ENCODE data around the gene RGS10.

Gene RGS10

GRCh38 chr10:119503821-119504220, 38.7 kb downstream of the RGS10 start:
- Histone ChIP-seq H3K4me1 (ENCODE audit: low read length) (peaks cover 9% of the 10 kb centered on the region), H3K27ac (ENCODE audit: low read length) (no peak overlapping the region), H2AFZ (ENCODE audit: low read depth, low read length) (no peak overlapping the region), H3K36me3 (replicated peaks; ENCODE audit: low read depth, low read length) (peaks cover 22% of the 10 kb centered on the region), H3K27me3 (ENCODE audit: low read depth, low read length) (no peaks in the 10 kb centered on the region), H3K4me2 (ENCODE audit: low read length) (no peak overlapping the region), H4K20me1 (ENCODE audit: insufficient read depth, low read length) (no peaks in the 10 kb centered on the region), H3K9me3 (ENCODE audit: insufficient read depth, low read length) (no peaks in the 10 kb centered on the region), H3K4me3 (ENCODE audit: low read length) (no peak overlapping the region), H3K9ac (ENCODE audit: low read length) (no peak overlapping the region), H3K79me2 (ENCODE audit: low read length) (no peaks in the 10 kb centered on the region)
- no peak for TF ChIP-seq CTCF (IDR thresholded peaks at IDR 0.05; ENCODE audit: low read depth, low read length)
- no peak for TF ChIP-seq EZH2phosphoT487 (IDR thresholded peaks at IDR 0.05; ENCODE audit: low read depth)

- H3K27ac ChIP-seq (ENCODE audit: low read length): no peak overlapping the region
- H3K9ac ChIP-seq (ENCODE audit: low read length): no peak overlapping the region
- no peaks in the 10 kb centered on the region for H3K79me2 ChIP-seq (ENCODE audit: low read length)
- TF ChIP-seq CTCF (IDR thresholded peaks at IDR 0.05; ENCODE audit: low read depth, low read length) (no peak), EZH2phosphoT487 (IDR thresholded peaks at IDR 0.05; ENCODE audit: low read depth) (no peak)
- H3K4me3 ChIP-seq (ENCODE audit: low read length): no peak overlapping the region
- H3K4me2 ChIP-seq (ENCODE audit: low read length): no peak overlapping the region
- peaks cover 9% of the 10 kb centered on the region for H3K4me1 ChIP-seq (ENCODE audit: low read length)
- H2AFZ ChIP-seq (ENCODE audit: low read depth, low read length): no peak overlapping the region
- H4K20me1 ChIP-seq (ENCODE audit: insufficient read depth, low read length): no peaks in the 10 kb centered on the region
- no peaks in the 10 kb centered on the region for H3K9me3 ChIP-seq (ENCODE audit: insufficient read depth, low read length)
- peaks cover 25% of the 10 kb centered on the region for H3K36me3 ChIP-seq (replicated peaks; ENCODE audit: low read depth, low read length)
- H3K27me3 ChIP-seq (ENCODE audit: low read depth, low read length): no peaks in the 10 kb centered on the region
These were observed 39.8 kb downstream of the RGS10 start for GRCh38 chr10:119502618-119503155.

GRCh38 chr10:119502209-119502608, 40.3 kb downstream of the RGS10 start:
- Histone ChIP-seq H3K4me1 (ENCODE audit: low read length) (peaks cover 13% of the 10 kb centered on the region), H3K27ac (ENCODE audit: low read length) (no peak overlapping the region), H3K36me3 (replicated peaks; ENCODE audit: low read depth, low read length) (peaks cover 25% of the 10 kb centered on the region), H3K27me3 (ENCODE audit: low read depth, low read length) (no peaks in the 10 kb centered on the region), H3K79me2 (ENCODE audit: low read length) (no peaks in the 10 kb centered on the region), H3K4me3 (ENCODE audit: low read length) (no peak overlapping the region), H3K4me2 (ENCODE audit: low read length) (no peak overlapping the region), H4K20me1 (ENCODE audit: insufficient read depth, low read length) (no peaks in the 10 kb centered on the region), H2AFZ (ENCODE audit: low read depth, low read length) (no peak overlapping the region), H3K9me3 (ENCODE audit: insufficient read depth, low read length) (no peaks in the 10 kb centered on the region), H3K9ac (ENCODE audit: low read length) (no peak overlapping the region)
- TF ChIP-seq EZH2phosphoT487 (IDR thresholded peaks at IDR 0.05; ENCODE audit: low read depth) (no peak), CTCF (IDR thresholded peaks at IDR 0.05; ENCODE audit: low read depth, low read length) (no peak)

GRCh38 chr10:119501690-119502089, 40.8 kb downstream of the RGS10 start:
- Histone ChIP-seq H3K4me1 (ENCODE audit: low read length) (peaks cover 18% of the 10 kb centered on the region), H3K36me3 (replicated peaks; ENCODE audit: low read depth, low read length) (peaks cover 25% of the 10 kb centered on the region), H3K4me3 (ENCODE audit: low read length) (no peak overlapping the region), H3K27me3 (ENCODE audit: low read depth, low read length) (no peaks in the 10 kb centered on the region), H4K20me1 (ENCODE audit: insufficient read depth, low read length) (no peaks in the 10 kb centered on the region), H3K9ac (ENCODE audit: low read length) (no peak overlapping the region), H3K4me2 (ENCODE audit: low read length) (no peak overlapping the region), H3K27ac (ENCODE audit: low read length) (no peak overlapping the region), H3K9me3 (ENCODE audit: insufficient read depth, low read length) (no peaks in the 10 kb centered on the region), H2AFZ (ENCODE audit: low read depth, low read length) (no peak overlapping the region), H3K79me2 (ENCODE audit: low read length) (no peaks in the 10 kb centered on the region)
- TF ChIP-seq CTCF (IDR thresholded peaks at IDR 0.05; ENCODE audit: low read depth, low read length) (no peak), EZH2phosphoT487 (IDR thresholded peaks at IDR 0.05; ENCODE audit: low read depth) (no peak)
